Gastrocnemius medialis (tissue), 4 donors: ENCODE measurements around the gene BEST1.
A peak's percentile ranks its signal among the peaks of the same experiment; 100 is the strongest.

Experiments
- CTCF ChIP-seq, 5 experiments: fragments of 450-650 bp in 3 of 5; fragments of 200-600 bp in 2 of 5; sonication (generic) in 2 of 5; IDR thresholded peaks in 4 of 5; conservative IDR thresholded peaks in 1 of 5; 1 replicate in 4 of 5; 2 replicates in 1 of 5; pipeline ENCODE4 v1.5.1; 2016 to 2019; ENCODE audit warnings: antibody characterized with exemption in 5 of 5, mild to moderate bottlenecking in 3 of 5, moderate library complexity in 3 of 5
- POLR2A ChIP-seq, 2 donors: fragments of 450-650 bp; IDR thresholded peaks; one replicate each; pipeline ENCODE4 v1.6.1; 2017; ENCODE audit warnings: antibody characterized with exemption in 2 of 2, mild to moderate bottlenecking in 2 of 2, moderate library complexity in 2 of 2

DNA sequence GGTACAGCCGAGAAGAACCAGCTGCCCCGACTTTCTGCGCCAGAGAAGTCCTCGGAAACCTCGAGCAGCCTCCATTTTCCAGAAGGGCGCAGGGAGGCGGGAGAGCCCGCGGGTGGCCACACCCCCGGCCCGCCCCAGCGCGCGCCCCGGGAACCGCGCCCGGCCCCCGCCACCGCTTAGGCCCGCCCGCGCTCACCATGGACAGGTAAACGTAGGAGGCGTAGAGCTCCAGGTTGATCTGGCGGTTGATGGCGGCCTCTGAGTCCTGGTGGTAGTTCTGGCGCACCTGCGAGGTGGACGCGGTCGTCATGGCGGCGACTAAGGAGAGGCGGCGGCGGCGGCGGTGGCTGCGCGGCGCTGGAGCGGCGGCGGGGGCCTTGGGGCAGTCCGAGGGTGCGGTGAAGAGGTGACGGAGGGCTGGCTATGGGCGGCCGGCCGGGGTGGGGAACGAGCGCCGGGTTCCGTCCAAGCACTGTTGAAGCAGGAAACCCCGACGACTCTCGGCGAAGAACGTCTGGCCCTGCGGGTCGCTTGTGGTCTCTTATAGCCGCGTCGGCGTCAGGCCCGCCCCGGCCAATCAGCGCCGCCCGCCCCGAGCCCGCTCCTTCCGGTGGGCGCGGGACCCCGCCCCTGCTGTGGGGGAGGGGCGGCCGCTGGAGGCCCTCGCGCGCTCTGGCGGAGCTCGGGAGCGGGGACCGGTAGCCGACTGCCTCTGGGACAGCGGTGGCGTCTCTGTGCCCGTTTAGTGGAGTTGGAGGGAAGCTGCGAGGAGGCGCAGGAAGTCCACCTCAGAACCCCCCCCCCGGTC is 17.2 kb downstream of the BEST1 start, which contains the start of gene FTH1:
- TF ChIP-seq POLR2A (IDR thresholded peaks at IDR 0.05): peak; percentile 100
- TF ChIP-seq CTCF (IDR thresholded peaks at IDR 0.05 in 4 of 5, conservative IDR thresholded peaks at IDR 0.05 in 1 of 5): no peak
